ENCODE data around the gene PLXND1.

Gene PLXND1

GRCh38 chr3:129563850-129564535, 42.5 kb downstream of the PLXND1 start:
- Histone ChIP-seq H3K4me3 (ENCODE audit: low read length, poor library complexity, severe bottlenecking) (no peak overlapping the region), H3K9me3 (ENCODE audit: insufficient read depth, low read depth, low read length) (no peaks in the 10 kb centered on the region), H3K36me3 (ENCODE audit: insufficient read depth, low read length) (peaks cover 19% of the 10 kb centered on the region; the same call in 1 of the 2 replicates), H3K27me3 (ENCODE audit: insufficient read depth, low read length, poor library complexity, severe bottlenecking) (no peaks in the 10 kb centered on the region), H2AFZ (ENCODE audit: low read length) (no peak overlapping the region), H3K79me2 (ENCODE audit: insufficient read depth, low read length) (no peaks in the 10 kb centered on the region), H3K9ac (ENCODE audit: low read depth, low read length, poor library complexity, severe bottlenecking) (no peak overlapping the region), H3K4me1 (ENCODE audit: insufficient read depth, low read length, poor library complexity, severe bottlenecking) (peaks cover 5% of the 10 kb centered on the region), H3K4me2 (ENCODE audit: low read depth, low read length, poor library complexity, severe bottlenecking) (no peak overlapping the region), H3K9me2 (replicated peaks; ENCODE audit: low read depth, low read length) (no peaks in the 10 kb centered on the region), H4K20me1 (ENCODE audit: insufficient read depth, low read length, poor library complexity, severe bottlenecking) (no peaks in the 10 kb centered on the region), H3F3A (ENCODE audit: low read depth) (no peaks in the 10 kb centered on the region)
- no peak for TF ChIP-seq EZH2phosphoT487 (IDR thresholded peaks at IDR 0.05; ENCODE audit: borderline replicate concordance)
- TF ChIP-seq, protein P1, sequence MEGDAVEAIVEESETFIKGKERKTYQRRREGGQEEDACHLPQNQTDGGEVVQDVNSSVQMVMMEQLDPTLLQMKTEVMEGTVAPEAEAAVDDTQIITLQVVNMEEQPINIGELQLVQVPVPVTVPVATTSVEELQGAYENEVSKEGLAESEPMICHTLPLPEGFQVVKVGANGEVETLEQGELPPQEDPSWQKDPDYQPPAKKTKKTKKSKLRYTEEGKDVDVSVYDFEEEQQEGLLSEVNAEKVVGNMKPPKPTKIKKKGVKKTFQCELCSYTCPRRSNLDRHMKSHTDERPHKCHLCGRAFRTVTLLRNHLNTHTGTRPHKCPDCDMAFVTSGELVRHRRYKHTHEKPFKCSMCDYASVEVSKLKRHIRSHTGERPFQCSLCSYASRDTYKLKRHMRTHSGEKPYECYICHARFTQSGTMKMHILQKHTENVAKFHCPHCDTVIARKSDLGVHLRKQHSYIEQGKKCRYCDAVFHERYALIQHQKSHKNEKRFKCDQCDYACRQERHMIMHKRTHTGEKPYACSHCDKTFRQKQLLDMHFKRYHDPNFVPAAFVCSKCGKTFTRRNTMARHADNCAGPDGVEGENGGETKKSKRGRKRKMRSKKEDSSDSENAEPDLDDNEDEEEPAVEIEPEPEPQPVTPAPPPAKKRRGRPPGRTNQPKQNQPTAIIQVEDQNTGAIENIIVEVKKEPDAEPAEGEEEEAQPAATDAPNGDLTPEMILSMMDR (conservative IDR thresholded peaks at IDR 0.05; ENCODE audit: low read length) = no peak

GRCh38 chr3:129563332-129563731, 43.1 kb downstream of the PLXND1 start:
- H3K9me2 ChIP-seq (replicated peaks; ENCODE audit: low read depth, low read length) = no peaks in the 10 kb centered on the region
- no peaks in the 10 kb centered on the region for H3K79me2 ChIP-seq (ENCODE audit: insufficient read depth, low read length)
- TF ChIP-seq, protein P1 (conservative IDR thresholded peaks at IDR 0.05; ENCODE audit: low read length) = no peak
- no peak for TF ChIP-seq EZH2phosphoT487 (IDR thresholded peaks at IDR 0.05; ENCODE audit: borderline replicate concordance)
- no peak overlapping the region for H3K4me2 ChIP-seq (ENCODE audit: low read depth, low read length, poor library complexity, severe bottlenecking)
- no peaks in the 10 kb centered on the region for H4K20me1 ChIP-seq (ENCODE audit: insufficient read depth, low read length, poor library complexity, severe bottlenecking)
- H3K36me3 ChIP-seq (ENCODE audit: insufficient read depth, low read length) = peaks cover 20% of the 10 kb centered on the region; the same call in 1 of the 2 replicates
- H3F3A ChIP-seq (ENCODE audit: low read depth) = no peaks in the 10 kb centered on the region
- H2AFZ ChIP-seq (ENCODE audit: low read length) = no peak overlapping the region
- H3K9ac ChIP-seq (ENCODE audit: low read depth, low read length, poor library complexity, severe bottlenecking) = no peak overlapping the region
- H3K27me3 ChIP-seq (ENCODE audit: insufficient read depth, low read length, poor library complexity, severe bottlenecking) = no peaks in the 10 kb centered on the region
- H3K9me3 ChIP-seq (ENCODE audit: insufficient read depth, low read depth, low read length) = no peaks in the 10 kb centered on the region
- H3K4me1 ChIP-seq (ENCODE audit: insufficient read depth, low read length, poor library complexity, severe bottlenecking) = peaks cover 12% of the 10 kb centered on the region
- H3K4me3 ChIP-seq (ENCODE audit: low read length, poor library complexity, severe bottlenecking) = no peak overlapping the region

DNA sequence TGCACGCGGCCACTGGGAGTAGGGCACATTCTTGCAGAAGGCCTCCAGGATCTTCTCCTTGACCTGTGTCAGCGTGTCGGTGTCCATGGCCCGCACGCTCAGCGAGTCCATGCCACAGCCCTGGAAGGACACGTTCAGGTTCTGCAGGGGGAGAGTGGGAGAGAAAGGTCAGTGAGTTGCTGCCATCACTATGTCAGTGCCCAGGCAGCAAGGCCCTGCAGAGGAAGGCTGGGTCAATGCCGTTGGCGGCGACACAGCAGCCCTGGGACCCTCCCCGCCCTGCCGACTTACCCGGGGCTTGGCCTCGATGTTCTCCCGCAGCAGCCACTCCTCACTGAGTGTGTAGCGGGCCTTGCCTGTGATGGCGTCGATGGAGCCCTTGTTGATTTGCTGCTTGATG, 43.7 kb downstream of the PLXND1 start:
- H3K79me2 ChIP-seq (ENCODE audit: insufficient read depth, low read length) = no peaks in the 10 kb centered on the region
- no peak for TF ChIP-seq EZH2phosphoT487 (IDR thresholded peaks at IDR 0.05; ENCODE audit: borderline replicate concordance)
- TF ChIP-seq, protein P1 (conservative IDR thresholded peaks at IDR 0.05; ENCODE audit: low read length) = no peak
- no peak overlapping the region for H2AFZ ChIP-seq (ENCODE audit: low read length)
- H3K9me2 ChIP-seq (replicated peaks; ENCODE audit: low read depth, low read length) = no peaks in the 10 kb centered on the region
- H3K4me1 ChIP-seq (ENCODE audit: insufficient read depth, low read length, poor library complexity, severe bottlenecking) = peaks cover 15% of the 10 kb centered on the region
- no peaks in the 10 kb centered on the region for H4K20me1 ChIP-seq (ENCODE audit: insufficient read depth, low read length, poor library complexity, severe bottlenecking)
- no peaks in the 10 kb centered on the region for H3K27me3 ChIP-seq (ENCODE audit: insufficient read depth, low read length, poor library complexity, severe bottlenecking)
- H3F3A ChIP-seq (ENCODE audit: low read depth) = no peaks in the 10 kb centered on the region
- peaks cover 25% of the 10 kb centered on the region; the same call in 1 of the 2 replicates for H3K36me3 ChIP-seq (ENCODE audit: insufficient read depth, low read length)
- H3K4me2 ChIP-seq (ENCODE audit: low read depth, low read length, poor library complexity, severe bottlenecking) = no peak overlapping the region
- H3K4me3 ChIP-seq (ENCODE audit: low read length, poor library complexity, severe bottlenecking) = no peak overlapping the region
- no peaks in the 10 kb centered on the region for H3K9me3 ChIP-seq (ENCODE audit: insufficient read depth, low read depth, low read length)
- no peak overlapping the region for H3K9ac ChIP-seq (ENCODE audit: low read depth, low read length, poor library complexity, severe bottlenecking)
